ENCODE results near the gene CCDC18.

DNA sequence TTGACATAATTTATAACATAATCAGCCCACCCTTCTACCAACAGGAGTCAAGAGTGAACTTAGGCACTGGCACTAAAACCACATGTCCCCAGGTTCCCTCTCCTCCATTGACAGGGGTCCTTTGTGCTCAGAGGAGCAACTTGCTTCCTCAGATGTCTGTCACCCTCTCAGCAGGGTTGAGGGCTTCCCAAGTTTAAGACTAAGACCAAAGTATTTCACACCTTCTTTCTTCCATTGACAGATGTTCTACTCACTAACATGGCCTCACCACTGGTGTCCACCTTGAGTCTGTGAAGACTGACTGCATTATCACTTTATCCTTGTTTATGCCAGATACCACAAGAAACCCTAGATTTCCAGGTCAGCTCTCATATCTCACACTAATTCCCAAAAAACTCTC is 56.5 kb downstream of the CCDC18 start:
- TF ChIP-seq EZH2 (IDR thresholded peaks at IDR 0.05; ENCODE audit: borderline replicate concordance, low read length) (no peak), CTCF (conservative IDR thresholded peaks at IDR 0.05 in 1 of 2, IDR thresholded peaks at IDR 0.05 in 1 of 2; ENCODE audit: extremely low read depth in 1 of 2, insufficient read depth in 1 of 2, low read depth in 1 of 2, low read length in 2 of 2) (no peak)
